ENCODE results near the gene PAIP2B.

Gene PAIP2B, protein sequence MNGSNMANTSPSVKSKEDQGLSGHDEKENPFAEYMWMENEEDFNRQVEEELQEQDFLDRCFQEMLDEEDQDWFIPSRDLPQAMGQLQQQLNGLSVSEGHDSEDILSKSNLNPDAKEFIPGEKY

DNA sequence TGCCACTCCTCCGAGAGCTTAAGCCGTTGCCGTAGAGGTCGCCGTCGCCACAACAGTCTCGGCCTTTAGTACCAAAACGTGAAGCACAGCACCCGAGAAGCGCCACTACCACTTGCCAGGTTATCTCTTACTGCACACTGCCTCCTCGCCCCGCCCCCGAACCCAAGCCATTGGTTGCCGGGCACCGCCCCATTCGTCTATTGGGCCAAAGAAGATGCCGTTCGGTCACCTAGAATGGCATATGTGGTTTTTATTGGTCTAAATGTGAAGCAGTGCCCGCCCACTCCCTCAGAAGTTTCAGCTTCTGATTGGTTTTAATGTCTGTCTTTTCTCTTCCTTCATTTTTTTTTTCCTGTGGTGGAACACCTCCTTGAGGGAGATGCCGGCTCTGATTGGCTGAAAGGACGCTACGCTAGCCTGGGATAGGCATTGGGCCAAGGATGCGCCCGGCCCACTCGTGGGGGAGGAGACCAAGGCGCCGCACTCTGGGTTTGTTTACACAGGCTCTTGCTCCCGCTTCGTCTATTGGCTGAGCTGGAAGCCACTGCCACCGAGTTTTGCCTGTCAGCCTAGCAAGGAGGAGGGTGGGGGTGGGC, at the start of gene PAIP2B:
Gene PAIP2B (minus strand): TSS at position 139 of the 596 bp plus-strand sequence. CDS start 24,514 bp downstream, outside the sequence.
- Histone ChIP-seq H3K9ac (peak within 1 kb of the TSS; percentile 45; the same call in 1 of the 2 replicates), H4K20me1 (ENCODE audit: insufficient read depth) (no peaks in the 10 kb centered on the region), H3K27me3 (ENCODE audit: insufficient read depth, low read depth) (no peaks in the 10 kb centered on the region), H3K79me2 (ENCODE audit: insufficient read depth, low read depth) (no peaks in the 10 kb centered on the region), H3K36me3 (ENCODE audit: insufficient read depth) (no peaks in the 10 kb centered on the region), H3K4me2 (peak within 1 kb of the TSS; percentile 99), H2AFZ (ENCODE audit: low read depth) (peak within 1 kb of the TSS; percentile 90), H3K4me1 (ENCODE audit: low read depth, poor library complexity, severe bottlenecking) (peaks cover 15% of the 10 kb centered on the region), H3K27ac (no peak within 1 kb of the TSS; the same call in 1 of the 2 replicates), H3K4me3 (IDR thresholded peaks at IDR 0.05; ENCODE audit: insufficient read depth, low read depth, low read length) (peak within 1 kb of the TSS; percentile 95)
- TF ChIP-seq, protein P1, sequence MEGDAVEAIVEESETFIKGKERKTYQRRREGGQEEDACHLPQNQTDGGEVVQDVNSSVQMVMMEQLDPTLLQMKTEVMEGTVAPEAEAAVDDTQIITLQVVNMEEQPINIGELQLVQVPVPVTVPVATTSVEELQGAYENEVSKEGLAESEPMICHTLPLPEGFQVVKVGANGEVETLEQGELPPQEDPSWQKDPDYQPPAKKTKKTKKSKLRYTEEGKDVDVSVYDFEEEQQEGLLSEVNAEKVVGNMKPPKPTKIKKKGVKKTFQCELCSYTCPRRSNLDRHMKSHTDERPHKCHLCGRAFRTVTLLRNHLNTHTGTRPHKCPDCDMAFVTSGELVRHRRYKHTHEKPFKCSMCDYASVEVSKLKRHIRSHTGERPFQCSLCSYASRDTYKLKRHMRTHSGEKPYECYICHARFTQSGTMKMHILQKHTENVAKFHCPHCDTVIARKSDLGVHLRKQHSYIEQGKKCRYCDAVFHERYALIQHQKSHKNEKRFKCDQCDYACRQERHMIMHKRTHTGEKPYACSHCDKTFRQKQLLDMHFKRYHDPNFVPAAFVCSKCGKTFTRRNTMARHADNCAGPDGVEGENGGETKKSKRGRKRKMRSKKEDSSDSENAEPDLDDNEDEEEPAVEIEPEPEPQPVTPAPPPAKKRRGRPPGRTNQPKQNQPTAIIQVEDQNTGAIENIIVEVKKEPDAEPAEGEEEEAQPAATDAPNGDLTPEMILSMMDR (conservative IDR thresholded peaks at IDR 0.05; ENCODE audit: low read depth, low read length): no peak

DNA sequence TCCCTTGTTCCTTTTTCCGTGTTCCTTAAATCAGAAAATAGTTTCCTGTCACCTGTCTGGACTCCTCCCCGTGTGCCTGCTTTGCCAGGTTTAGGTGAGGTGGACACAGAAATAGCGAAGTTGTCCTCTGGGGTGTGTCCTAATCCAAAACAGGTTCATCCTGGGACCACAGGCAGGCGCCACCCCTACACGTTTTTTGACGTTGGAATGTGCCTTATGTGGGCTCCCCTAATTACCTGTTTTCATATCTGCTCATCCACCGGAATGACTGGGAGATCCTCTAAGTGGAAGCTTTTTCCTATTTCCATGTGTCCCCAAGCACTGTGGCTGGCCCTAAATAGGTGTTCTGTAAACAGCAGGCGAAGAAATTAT, 49.0 kb upstream of the PAIP2B start:
- Histone ChIP-seq H3K36me3 (ENCODE audit: insufficient read depth) (no peaks in the 10 kb centered on the region), H3K4me1 (ENCODE audit: low read depth, poor library complexity, severe bottlenecking) (peaks cover 20% of the 10 kb centered on the region), H2AFZ (ENCODE audit: low read depth) (peak overlapping the region; percentile 98), H3K4me3 (IDR thresholded peaks at IDR 0.05; ENCODE audit: insufficient read depth, low read depth, low read length) (peak overlapping the region; percentile 40), H3K27me3 (ENCODE audit: insufficient read depth, low read depth) (no peaks in the 10 kb centered on the region), H4K20me1 (ENCODE audit: insufficient read depth) (no peaks in the 10 kb centered on the region), H3K79me2 (ENCODE audit: insufficient read depth, low read depth) (peaks cover 21% of the 10 kb centered on the region; the same call in 1 of the 2 replicates), H3K4me2 (peak overlapping the region; percentile 90), H3K9ac (peak overlapping the region; percentile 50; the same call in 1 of the 2 replicates), H3K27ac (no peak overlapping the region)
- TF ChIP-seq, protein P1 (conservative IDR thresholded peaks at IDR 0.05; ENCODE audit: low read depth, low read length): no peak

DNA sequence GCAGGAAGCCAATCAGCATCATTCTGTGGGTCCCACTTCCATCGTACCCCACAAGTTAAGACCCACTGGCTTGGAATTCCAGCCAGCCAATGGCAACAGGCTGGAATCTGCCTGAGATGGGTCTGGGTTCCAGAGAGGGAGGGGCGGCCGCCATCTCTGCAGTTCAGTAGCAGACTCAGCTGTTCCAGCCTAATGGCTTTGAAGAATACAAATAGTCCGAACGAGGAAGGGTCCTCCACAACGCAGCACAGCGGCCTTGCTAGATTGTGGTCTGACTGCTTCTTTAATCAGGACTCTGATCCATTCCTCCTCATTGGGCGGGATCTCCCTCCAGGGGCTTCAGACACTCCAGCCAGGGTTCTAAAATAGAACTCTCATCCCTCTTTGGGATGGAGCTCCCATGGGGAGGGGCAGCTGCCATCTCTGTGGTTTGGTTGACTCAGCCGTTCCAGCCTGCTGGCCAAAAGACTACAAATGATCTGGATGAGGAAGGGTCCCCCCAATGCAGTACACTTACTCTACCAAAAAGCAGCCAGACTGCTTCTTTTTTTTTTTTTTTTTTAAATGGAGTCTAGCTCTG, 42.7 kb upstream of the PAIP2B start:
- no peak overlapping the region for H3K9ac ChIP-seq
- TF ChIP-seq, protein P1 (conservative IDR thresholded peaks at IDR 0.05; ENCODE audit: low read depth, low read length): no peak
- no peaks in the 10 kb centered on the region for H3K79me2 ChIP-seq (ENCODE audit: insufficient read depth, low read depth)
- no peak overlapping the region for H3K27ac ChIP-seq
- no peaks in the 10 kb centered on the region for H3K27me3 ChIP-seq (ENCODE audit: insufficient read depth, low read depth)
- H2AFZ ChIP-seq (ENCODE audit: low read depth): no peak overlapping the region
- no peak overlapping the region for H3K4me3 ChIP-seq (IDR thresholded peaks at IDR 0.05; ENCODE audit: insufficient read depth, low read depth, low read length)
- H3K4me1 ChIP-seq (ENCODE audit: low read depth, poor library complexity, severe bottlenecking): no peaks in the 10 kb centered on the region
- H3K36me3 ChIP-seq (ENCODE audit: insufficient read depth): no peaks in the 10 kb centered on the region
- no peaks in the 10 kb centered on the region for H4K20me1 ChIP-seq (ENCODE audit: insufficient read depth)
- H3K4me2 ChIP-seq: no peak overlapping the region

DNA sequence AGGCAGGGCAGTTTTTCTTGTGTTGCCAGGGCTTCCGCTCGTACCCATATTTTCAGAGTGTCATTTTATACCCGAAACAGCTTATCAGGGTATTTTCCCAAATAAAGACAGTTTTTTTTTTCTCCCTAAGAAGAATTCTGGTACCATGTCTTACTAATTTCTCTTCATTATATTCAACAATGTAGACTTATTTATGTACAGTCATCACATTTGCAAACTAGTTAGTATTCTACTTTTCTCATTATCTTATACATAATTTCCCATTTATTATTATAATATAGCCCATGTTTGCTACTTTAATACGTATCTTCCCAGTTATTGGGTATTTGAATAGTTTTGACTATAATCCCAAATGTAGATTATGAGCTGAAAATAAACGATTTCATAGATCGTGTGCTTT, 36.5 kb upstream of the PAIP2B start:
- Histone ChIP-seq H3K27ac (no peak overlapping the region), H3K79me2 (ENCODE audit: insufficient read depth, low read depth) (no peaks in the 10 kb centered on the region), H2AFZ (ENCODE audit: low read depth) (no peak overlapping the region), H3K4me2 (no peak overlapping the region), H3K9ac (no peak overlapping the region), H3K36me3 (ENCODE audit: insufficient read depth) (no peaks in the 10 kb centered on the region), H3K4me3 (IDR thresholded peaks at IDR 0.05; ENCODE audit: insufficient read depth, low read depth, low read length) (no peak overlapping the region), H4K20me1 (ENCODE audit: insufficient read depth) (no peaks in the 10 kb centered on the region), H3K4me1 (ENCODE audit: low read depth, poor library complexity, severe bottlenecking) (no peaks in the 10 kb centered on the region), H3K27me3 (ENCODE audit: insufficient read depth, low read depth) (no peaks in the 10 kb centered on the region)
- TF ChIP-seq, protein P1 (conservative IDR thresholded peaks at IDR 0.05; ENCODE audit: low read depth, low read length): no peak
